Ovary (tissue), 9 donors: ENCODE measurements around the gene MYADML2. TPM values are rescaled to one million over a fixed set of nuclear protein-coding genes. Genes with fewer than 3 reads are reported as not detected.
A peak's percentile ranks its signal among the peaks of the same experiment; 100 is the strongest.

ENCODE experiments used
- DNase-seq, 5 donors: peaks; one replicate each; pipeline ENCODE4 v3.0.0-alpha.2; 2019 to 2020
- H3K27ac ChIP-seq, 2 donors: fragments of 200-600 bp; one replicate each; pipeline versions ENCODE4 v1.5.1 to v1.8.0; 2019 to 2022
- H3K27me3 ChIP-seq: fragments of 200-600 bp; one replicate; pipeline ENCODE4 v1.8.0; 2022
- H3K36me3 ChIP-seq: fragments of 200-600 bp; sonication (generic); one replicate; pipeline ENCODE4 v1.5.1; 2019
- H3K4me1 ChIP-seq: one replicate; pipeline ENCODE4 v1.8.1; 2013; ENCODE audit warnings: mild to moderate bottlenecking, moderate library complexity; ENCODE audit not compliant: insufficient read depth
- H3K4me3 ChIP-seq: fragments of 200-600 bp; sonication (generic); one replicate; pipeline ENCODE4 v1.5.1; 2017
- H3K9me3 ChIP-seq, 2 donors: fragments of 200-600 bp in 1 of 2; sonication (generic) in 1 of 2; one replicate each; pipeline versions ENCODE4 v1.5.1 to v1.8.1; 2013 to 2019; ENCODE audit warnings: mild to moderate bottlenecking in 1 of 2, moderate library complexity in 1 of 2
- CTCF ChIP-seq, 3 donors: fragments of 450-650 bp in 2 of 3; fragments of 200-600 bp in 1 of 3; IDR thresholded peaks; one replicate each; pipeline versions ENCODE4 v1.5.1 to v1.8.0; 2016 to 2022; ENCODE audit warnings: antibody characterized with exemption in 3 of 3, mild to moderate bottlenecking in 1 of 3
- EP300 ChIP-seq: sonication (generic); formaldehyde crosslinking; IDR thresholded peaks from one replicate; pipeline ENCODE4 v1.6.1; 2017; ENCODE audit warnings: antibody characterized with exemption
- POLR2A ChIP-seq: fragments of 450-650 bp; IDR thresholded peaks from one replicate; pipeline ENCODE4 v1.6.1; 2017; ENCODE audit warnings: antibody characterized with exemption, mild to moderate bottlenecking, moderate library complexity
- WGBS, 3 donors: extraction: QIAGEN DNeasy Blood & Tissue Kit in 1 of 3; methylation state at CpG; one replicate each; pipeline versions ENCODE4 v1.1.5 to v1.1.7; 2013 to 2017; 5-methylcytosine and 5-hydroxymethylcytosine counted together
- intact Hi-C, 4 donors: fragments of 100-400 bp; cut with DNase I; formaldehyde crosslinking; loops; one replicate each; pipeline versions ENCODE4 v1.11.0 to v1.15.1; 2022 to 2023
- polyA plus RNA-seq, 2 donors: library from polyadenylated mRNA; stranded (reverse); fragments of 200-250 nt in 1 of 2; fragments of 350-450 nt in 1 of 2; fragmentation: Illumina TruSeq in 1 of 2; extraction: RNeasy Lipid Tissue Mini Kit (QIAGEN cat#74804) in 1 of 2; gene quantifications; one replicate each; pipeline ENCODE4 v1.2.3, GENCODE V29; 2013 to 2014
- total RNA-seq, 7 donors: library from RNA; depleted of rRNA in 2 of 7; stranded (reverse); fragments of >200 nt in 2 of 7; fragmentation: NEBNext Ultra II Directional in 3 of 7; extraction: Animal tissue kit (Norgen Biotek cat#: 25700) in 3 of 7; gene quantifications; one replicate each; pipeline versions ENCODE4 v1.1.0 to v1.2.4, GENCODE V29; 2016 to 2023
- donor health status: DM: no; HTN: no; CAD: no; lungs with moderate emphysema.
- donor health status: DM: no; HTN: no; CAD: no.
- donor health status: Bipolar disorder and iron deficiency.
- donor health status: DM: yes; HTN: yes; CAD: no.
- donor health status: DM: no; HTN: no; CAD: no.
- donor health status: DM: yes; HTN: yes; CAD: no.

The MYADML2 gene
- total and polyA plus RNA-seq, 9 donors: not detected

DNA sequence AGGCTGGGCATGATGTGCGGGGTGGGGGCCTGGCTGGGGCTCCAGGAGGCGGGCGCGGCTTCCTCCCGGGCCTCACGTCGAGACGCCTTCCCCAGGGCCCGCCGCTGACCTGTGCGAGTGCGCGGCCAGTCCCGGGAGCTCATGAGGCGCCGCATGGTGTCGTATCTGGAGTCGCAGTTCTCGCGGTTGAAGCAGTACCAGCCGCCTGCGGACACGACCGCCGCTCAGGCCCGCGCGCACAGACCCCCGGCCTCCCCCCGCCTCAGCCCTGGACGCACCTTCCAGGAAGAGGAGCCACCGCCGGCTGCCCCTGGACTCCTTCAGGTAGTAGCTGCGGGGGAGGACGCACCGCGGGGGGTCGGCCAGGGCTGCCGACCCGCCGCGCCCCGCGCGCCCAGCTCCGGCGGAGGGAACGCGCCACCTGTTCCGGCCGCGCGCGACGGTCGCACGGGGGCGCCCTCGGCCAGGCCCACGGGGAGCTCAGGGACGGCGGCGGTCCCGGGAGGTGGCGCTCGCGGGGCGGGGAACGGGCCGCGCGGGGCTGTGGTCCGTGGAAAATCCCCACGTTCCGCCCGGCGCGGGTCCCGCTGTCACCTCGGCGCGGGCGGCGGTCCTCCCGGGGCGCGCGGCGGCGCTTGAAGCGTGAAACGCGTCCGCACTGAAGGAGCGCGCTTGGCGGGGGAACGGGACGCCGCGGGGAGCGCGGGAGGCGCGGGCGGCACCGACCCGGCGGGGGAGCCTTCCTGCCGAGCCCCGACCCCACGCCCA is 12.5 kb upstream of the MYADML2 start:
- TF ChIP-seq CTCF (IDR thresholded peaks at IDR 0.05) (peak in 2 of 3 donors; percentile 95 to 96), POLR2A (peak; percentile 21), EP300 (no peak)
- Histone ChIP-seq H3K27ac (no peak overlapping the region), H3K4me3 (peak overlapping the region; percentile 9), H3K27me3 (peaks cover 5% of the 10 kb centered on the region), H3K4me1 (no peaks in the 10 kb centered on the region), H3K36me3 (no peaks in the 10 kb centered on the region), H3K9me3 (no peaks in the 10 kb centered on the region)
- peak; percentile 47 to 80 (median 73) for DNase-seq
- intact Hi-C loops: loop anchor here (2.0 to 10.0 kb wide), 5 partner anchors 43 to 195 kb away; no protein-coding TSS in a partner anchor
- 0 to 1% (median 1%) methylated on average over 35 to 111 of the region's 112 CpGs for WGBS, 3 donors

DNA sequence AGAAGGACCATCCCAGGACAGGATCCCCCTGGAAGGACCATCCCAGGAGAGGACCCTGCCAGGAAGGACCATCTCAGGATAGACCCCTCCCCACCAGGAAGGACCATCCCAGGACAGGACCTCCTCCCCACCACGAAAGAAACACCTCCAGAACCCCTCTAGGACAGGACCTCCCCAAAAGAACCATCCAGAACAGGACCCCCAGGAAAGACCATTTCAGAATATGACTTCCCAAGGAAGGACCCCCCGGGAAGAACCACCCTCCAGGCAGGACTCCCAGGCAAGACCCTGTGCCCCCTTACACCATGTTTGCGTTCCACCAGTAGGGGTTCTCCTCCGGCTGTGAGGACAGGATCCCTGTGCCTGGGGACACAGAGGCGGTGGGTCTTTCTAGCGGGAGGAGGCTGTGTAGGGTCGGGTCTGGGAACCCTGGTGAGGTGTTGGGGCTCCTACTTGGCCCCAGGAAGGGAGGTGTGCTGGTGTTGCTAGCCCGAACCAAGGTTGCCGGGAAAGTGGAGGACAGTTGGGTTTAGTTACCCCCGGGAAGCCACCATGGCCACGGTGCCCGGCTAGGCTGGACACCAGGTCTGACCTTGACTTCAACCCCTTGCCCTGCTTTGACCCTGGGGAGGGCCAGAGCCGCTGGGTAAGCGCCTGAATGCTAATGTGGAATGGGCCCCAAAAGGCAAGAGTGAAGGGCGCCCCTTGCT is 11.8 kb upstream of the MYADML2 start:
- TF ChIP-seq EP300: no peak
- TF ChIP-seq CTCF (IDR thresholded peaks at IDR 0.05): no peak
- TF ChIP-seq POLR2A: no peak
- Histone ChIP-seq H3K36me3 (no peaks in the 10 kb centered on the region), H3K27me3 (peaks cover 5% of the 10 kb centered on the region), H3K4me1 (no peaks in the 10 kb centered on the region), H3K4me3 (no peak overlapping the region), H3K9me3 (no peaks in the 10 kb centered on the region), H3K27ac (no peak overlapping the region)
- 48 to 63% (median 61%) methylated on average over 10 to 15 of the region's 15 CpGs for WGBS, 3 donors
- intact Hi-C loops: loop anchor here in 3 of 4 donors (2.0 to 10.0 kb wide), 2 partner anchors 62 to 196 kb away; no protein-coding TSS in a partner anchor
- DNase-seq: no peak

DNA sequence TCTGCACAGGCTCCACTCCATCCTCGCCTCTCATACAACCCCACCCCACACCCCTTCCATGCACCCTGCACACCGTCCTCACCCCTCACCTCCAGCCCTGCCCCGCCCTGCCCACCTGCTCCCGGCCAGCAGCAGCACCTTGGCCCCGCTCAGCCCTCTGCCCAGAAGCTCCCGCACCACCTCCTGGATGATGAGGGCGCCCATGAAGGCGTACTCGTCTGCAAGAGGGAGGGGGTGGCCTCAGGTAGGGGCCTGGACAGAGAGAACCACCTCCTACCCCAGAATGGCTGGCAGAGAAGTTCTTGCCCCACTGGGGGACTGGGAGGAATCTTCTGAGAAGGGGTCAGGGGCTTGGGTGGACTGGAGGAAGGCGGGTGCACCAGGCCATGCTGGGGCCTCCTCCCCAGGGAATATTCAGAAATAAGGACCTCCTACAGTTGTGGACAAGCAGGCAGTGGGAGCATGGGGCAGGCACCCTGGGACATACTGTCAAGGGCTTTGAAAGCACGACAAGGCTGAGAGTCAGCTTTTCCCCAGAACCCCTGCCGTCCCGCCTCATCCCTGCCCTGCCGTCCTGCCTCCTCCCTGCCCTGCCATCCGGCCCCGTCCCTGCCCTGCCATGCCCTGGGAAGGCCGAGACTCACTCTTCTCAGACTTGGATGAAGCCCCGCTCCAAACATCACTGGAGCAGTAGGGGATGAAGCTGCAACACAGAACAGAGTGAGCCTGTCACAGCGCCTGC is 10.8 kb upstream of the MYADML2 start:
- no peak overlapping the region for H3K27ac ChIP-seq
- TF ChIP-seq CTCF (IDR thresholded peaks at IDR 0.05): no peak
- TF ChIP-seq POLR2A: no peak
- TF ChIP-seq EP300: no peak
- no peaks in the 10 kb centered on the region for H3K4me1 ChIP-seq
- no peak for DNase-seq
- H3K9me3 ChIP-seq: no peaks in the 10 kb centered on the region
- peaks cover 5% of the 10 kb centered on the region for H3K27me3 ChIP-seq
- no peaks in the 10 kb centered on the region for H3K36me3 ChIP-seq
- no peak overlapping the region for H3K4me3 ChIP-seq
- 79 to 80% (median 79%) methylated on average over 19 of the region's 19 CpGs for WGBS, 3 donors
- intact Hi-C loops: loop anchor here in 3 of 4 donors (2.0 to 10.0 kb wide), 2 partner anchors 63 to 197 kb away; no protein-coding TSS in a partner anchor
